ENCODE data around the gene SEPTIN5. TPM values are rescaled to one million over a fixed set of nuclear protein-coding genes. Genes with fewer than 3 reads are reported as not detected.
A peak's percentile ranks its signal among the peaks of the same experiment; 100 is the strongest.

Gene SEPTIN5
- total and polyA plus RNA-seq, 7 donors, result 3.7 to 10.9 (median 7.0) TPM

DNA sequence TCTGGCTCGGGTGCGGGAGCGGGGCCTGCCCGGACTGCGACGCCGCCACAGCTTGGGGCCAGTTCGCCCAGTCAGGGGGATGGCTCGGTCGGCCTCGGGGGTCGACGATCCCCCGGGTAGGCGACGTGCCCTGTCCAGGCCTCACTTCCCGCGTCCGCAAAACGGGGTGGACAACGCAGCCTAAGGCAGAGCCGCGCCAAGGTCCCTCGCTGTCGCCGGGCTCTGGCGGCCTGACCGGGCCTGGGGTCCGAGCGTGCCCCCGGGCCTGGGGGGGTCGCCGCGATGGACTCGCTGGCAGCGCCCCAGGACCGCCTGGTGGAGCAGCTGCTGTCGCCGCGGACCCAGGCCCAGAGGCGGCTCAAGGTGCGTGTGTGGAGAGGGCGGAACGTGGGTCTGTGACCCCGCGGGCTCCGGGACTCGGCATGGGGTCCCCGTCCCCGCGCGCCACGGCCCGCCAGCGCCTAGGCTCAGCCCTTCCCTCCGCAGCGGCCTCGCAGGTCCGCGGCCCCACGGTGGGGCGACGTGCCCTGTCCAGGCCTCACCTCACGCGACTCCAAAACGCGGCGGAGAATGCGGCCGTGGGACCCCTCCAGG lies 4.2 kb downstream of the SEPTIN5 start:
- TF ChIP-seq, protein P1, sequence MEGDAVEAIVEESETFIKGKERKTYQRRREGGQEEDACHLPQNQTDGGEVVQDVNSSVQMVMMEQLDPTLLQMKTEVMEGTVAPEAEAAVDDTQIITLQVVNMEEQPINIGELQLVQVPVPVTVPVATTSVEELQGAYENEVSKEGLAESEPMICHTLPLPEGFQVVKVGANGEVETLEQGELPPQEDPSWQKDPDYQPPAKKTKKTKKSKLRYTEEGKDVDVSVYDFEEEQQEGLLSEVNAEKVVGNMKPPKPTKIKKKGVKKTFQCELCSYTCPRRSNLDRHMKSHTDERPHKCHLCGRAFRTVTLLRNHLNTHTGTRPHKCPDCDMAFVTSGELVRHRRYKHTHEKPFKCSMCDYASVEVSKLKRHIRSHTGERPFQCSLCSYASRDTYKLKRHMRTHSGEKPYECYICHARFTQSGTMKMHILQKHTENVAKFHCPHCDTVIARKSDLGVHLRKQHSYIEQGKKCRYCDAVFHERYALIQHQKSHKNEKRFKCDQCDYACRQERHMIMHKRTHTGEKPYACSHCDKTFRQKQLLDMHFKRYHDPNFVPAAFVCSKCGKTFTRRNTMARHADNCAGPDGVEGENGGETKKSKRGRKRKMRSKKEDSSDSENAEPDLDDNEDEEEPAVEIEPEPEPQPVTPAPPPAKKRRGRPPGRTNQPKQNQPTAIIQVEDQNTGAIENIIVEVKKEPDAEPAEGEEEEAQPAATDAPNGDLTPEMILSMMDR (IDR thresholded peaks at IDR 0.05), result no peak
- ATAC-seq, result peak in 2 of 4 donors; percentile 2 to 9
- intact Hi-C loops (cut with DNase I), result loop anchor here in 1 of 2 donors (2.0 kb wide), 1 partner anchor 40 kb away; no protein-coding TSS in a partner anchor
- Histone ChIP-seq H3K27me3 (ENCODE audit: insufficient read depth in 3 of 3, low read length in 2 of 3) (peaks cover 0 to 26% (median 10%) of the 10 kb centered on the region in 3 donors), H3K4me3 (peak overlapping the region; percentile 67), H3K9me3 (no peaks in the 10 kb centered on the region), H3K4me1 (peaks cover 8% of the 10 kb centered on the region), H3K27ac (no peak overlapping the region), H3K36me3 (ENCODE audit: insufficient read depth in 1 of 2, low read depth in 1 of 2) (no peaks in the 10 kb centered on the region)
- 1% methylated on average over 39 to 70 of the region's 70 CpGs for WGBS, 3 donors
- DNase-seq, result no peak

DNA sequence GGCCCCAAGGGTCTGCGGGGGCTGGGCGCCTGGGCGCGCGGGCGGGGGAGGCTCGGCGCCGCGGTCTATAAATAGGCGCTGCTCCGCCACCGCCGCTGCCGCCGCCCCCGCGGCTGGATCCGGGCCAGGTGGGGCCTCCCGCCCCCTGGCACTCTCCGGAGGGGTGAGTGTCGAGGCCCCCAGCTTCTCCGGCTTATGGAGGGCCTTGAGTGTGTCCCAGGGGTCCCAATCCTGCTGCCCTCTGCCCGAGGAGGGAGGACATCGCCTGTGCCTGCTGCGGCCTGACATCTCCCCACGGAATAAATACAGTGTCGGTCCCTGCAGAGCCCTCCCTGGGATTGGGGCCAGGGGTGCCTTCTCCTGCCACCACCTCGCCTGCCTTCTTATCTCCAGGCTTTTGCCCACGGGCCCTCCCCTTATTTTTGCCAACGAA lies 4.8 kb downstream of the SEPTIN5 start:
- no peak for DNase-seq
- Histone ChIP-seq H3K9me3 (no peaks in the 10 kb centered on the region), H3K36me3 (ENCODE audit: insufficient read depth in 1 of 2, low read depth in 1 of 2) (no peaks in the 10 kb centered on the region), H3K4me3 (peak overlapping the region; percentile 67), H3K27me3 (ENCODE audit: insufficient read depth in 3 of 3, low read length in 2 of 3) (peaks cover 0 to 30% (median 10%) of the 10 kb centered on the region in 3 donors), H3K4me1 (peaks cover 5% of the 10 kb centered on the region), H3K27ac (peak overlapping the region; percentile 15)
- TF ChIP-seq, protein P1 (IDR thresholded peaks at IDR 0.05), result no peak
- ATAC-seq, result peak in 3 of 4 donors; percentile 15 to 16 (median 15)
- intact Hi-C loops (cut with DNase I), result loop anchor here in 1 of 2 donors (2.0 kb wide), 1 partner anchor 40 kb away; no protein-coding TSS in a partner anchor
- WGBS, 3 donors, result 17 to 24% (median 22%) methylated on average over 19 to 31 of the region's 31 CpGs

GRCh38 chr22:19719488-19720021 lies 5.3 kb downstream of the SEPTIN5 start:
- peak overlapping the region; percentile 15 for H3K27ac ChIP-seq
- no peak for DNase-seq
- intact Hi-C loops (cut with DNase I), result loop anchor here in 1 of 2 donors (2.0 kb wide), 1 partner anchor 41 kb away; no protein-coding TSS in a partner anchor
- TF ChIP-seq, protein P1 (IDR thresholded peaks at IDR 0.05), result no peak
- no peaks in the 10 kb centered on the region for H3K9me3 ChIP-seq
- peaks cover 5% of the 10 kb centered on the region for H3K4me1 ChIP-seq
- 89% methylated on average over 12 of the region's 12 CpGs for WGBS, 3 donors
- H3K4me3 ChIP-seq, result peak overlapping the region; percentile 67
- ATAC-seq, result no peak
- H3K36me3 ChIP-seq (ENCODE audit: insufficient read depth in 1 of 2, low read depth in 1 of 2), result no peaks in the 10 kb centered on the region
- peaks cover 0 to 33% (median 10%) of the 10 kb centered on the region in 3 donors for H3K27me3 ChIP-seq (ENCODE audit: insufficient read depth in 3 of 3, low read length in 2 of 3)

GRCh38 chr22:19720150-19720827 lies 6.0 kb downstream of the SEPTIN5 start:
- WGBS, 3 donors, result 91 to 92% (median 91%) methylated on average over 26 of the region's 26 CpGs
- no peak overlapping the region for H3K4me3 ChIP-seq
- DNase-seq (no peak), ATAC-seq (no peak)
- H3K27ac ChIP-seq, result no peak overlapping the region
- peaks cover 5% of the 10 kb centered on the region for H3K4me1 ChIP-seq
- H3K27me3 ChIP-seq (ENCODE audit: insufficient read depth in 3 of 3, low read length in 2 of 3), result peaks cover 0 to 32% (median 10%) of the 10 kb centered on the region in 3 donors
- intact Hi-C loops (cut with DNase I), result no loop called here
- no peaks in the 10 kb centered on the region for H3K36me3 ChIP-seq (ENCODE audit: insufficient read depth in 1 of 2, low read depth in 1 of 2)
- TF ChIP-seq, protein P1 (IDR thresholded peaks at IDR 0.05), result no peak
- no peaks in the 10 kb centered on the region for H3K9me3 ChIP-seq
